SKM-1 (cell line): ENCODE data around the gene GPRIN3.
"Not testable (repeated sequence)": the region's sequence is repeated elsewhere in the genome, so short reads cannot be mapped to it uniquely, and the experiment has no call there.

Source experiments
- DNase-seq: peaks from one replicate; lab custom pipeline; 2025; ENCODE audit not compliant: unreplicated experiment; lab: John Stamatoyannopoulos, UW

GPRIN3 gene

GRCh38 chr4:89312066-89312465 lies 4.5 kb upstream of the GPRIN3 start:
- no peak for DNase-seq

- DNase-seq = no peak
Measured at GRCh38 chr4:89311433-89311832, 3.8 kb upstream of the GPRIN3 start.

- DNase-seq = not testable (repeated sequence)
Measured at GRCh38 chr4:89309154-89309553, 1.6 kb upstream of the GPRIN3 start.

- no peak for DNase-seq
Measured at GRCh38 chr4:89308161-89308500, 531 bp upstream of the GPRIN3 start.

GRCh38 chr4:89307178-89307445 lies 488 bp downstream of the GPRIN3 start:
- no peak for DNase-seq

GRCh38 chr4:89306486-89307177 lies 968 bp downstream of the GPRIN3 start:
- DNase-seq = no peak

- peak; percentile 19 for DNase-seq
Measured at GRCh38 chr4:89305712-89306437, 1.7 kb downstream of the GPRIN3 start.

- no peak for DNase-seq
Measured at GRCh38 chr4:89305028-89305427, 2.6 kb downstream of the GPRIN3 start.

GRCh38 chr4:89303814-89304388 lies 3.7 kb downstream of the GPRIN3 start:
- DNase-seq = peak; percentile 41

- DNase-seq = no peak
Measured at GRCh38 chr4:89303177-89303576, 4.4 kb downstream of the GPRIN3 start.

GRCh38 chr4:89301902-89302301 lies 5.7 kb downstream of the GPRIN3 start:
- DNase-seq = no peak

- no peak for DNase-seq
Measured at GRCh38 chr4:89301003-89301402, 6.6 kb downstream of the GPRIN3 start.

- no peak for DNase-seq
Measured at GRCh38 chr4:89300499-89300898, 7.1 kb downstream of the GPRIN3 start.

GRCh38 chr4:89300060-89300459 lies 7.5 kb downstream of the GPRIN3 start:
- DNase-seq = no peak

- no peak for DNase-seq
Measured at GRCh38 chr4:89299153-89299791, 8.3 kb downstream of the GPRIN3 start.

- no peak for DNase-seq
Measured at GRCh38 chr4:89298788-89299152, 8.8 kb downstream of the GPRIN3 start.

- no peak for DNase-seq
Measured at GRCh38 chr4:89298155-89298554, 9.4 kb downstream of the GPRIN3 start.

GRCh38 chr4:89296896-89297295 lies 10.7 kb downstream of the GPRIN3 start:
- no peak for DNase-seq

GRCh38 chr4:89296399-89296798 lies 11.2 kb downstream of the GPRIN3 start:
- DNase-seq = no peak

GRCh38 chr4:89295415-89295927 lies 12.1 kb downstream of the GPRIN3 start:
- no peak for DNase-seq

- no peak for DNase-seq
Measured at GRCh38 chr4:89294573-89295269, 12.9 kb downstream of the GPRIN3 start.
